Measurements from ENCODE around the gene MRFAP1L1.
A peak's percentile ranks its signal among the peaks of the same experiment; 100 is the strongest.
"Not testable (repeated sequence)": the region's sequence is repeated elsewhere in the genome, so short reads cannot be mapped to it uniquely, and the experiment has no call there.

MRFAP1L1 gene

DNA sequence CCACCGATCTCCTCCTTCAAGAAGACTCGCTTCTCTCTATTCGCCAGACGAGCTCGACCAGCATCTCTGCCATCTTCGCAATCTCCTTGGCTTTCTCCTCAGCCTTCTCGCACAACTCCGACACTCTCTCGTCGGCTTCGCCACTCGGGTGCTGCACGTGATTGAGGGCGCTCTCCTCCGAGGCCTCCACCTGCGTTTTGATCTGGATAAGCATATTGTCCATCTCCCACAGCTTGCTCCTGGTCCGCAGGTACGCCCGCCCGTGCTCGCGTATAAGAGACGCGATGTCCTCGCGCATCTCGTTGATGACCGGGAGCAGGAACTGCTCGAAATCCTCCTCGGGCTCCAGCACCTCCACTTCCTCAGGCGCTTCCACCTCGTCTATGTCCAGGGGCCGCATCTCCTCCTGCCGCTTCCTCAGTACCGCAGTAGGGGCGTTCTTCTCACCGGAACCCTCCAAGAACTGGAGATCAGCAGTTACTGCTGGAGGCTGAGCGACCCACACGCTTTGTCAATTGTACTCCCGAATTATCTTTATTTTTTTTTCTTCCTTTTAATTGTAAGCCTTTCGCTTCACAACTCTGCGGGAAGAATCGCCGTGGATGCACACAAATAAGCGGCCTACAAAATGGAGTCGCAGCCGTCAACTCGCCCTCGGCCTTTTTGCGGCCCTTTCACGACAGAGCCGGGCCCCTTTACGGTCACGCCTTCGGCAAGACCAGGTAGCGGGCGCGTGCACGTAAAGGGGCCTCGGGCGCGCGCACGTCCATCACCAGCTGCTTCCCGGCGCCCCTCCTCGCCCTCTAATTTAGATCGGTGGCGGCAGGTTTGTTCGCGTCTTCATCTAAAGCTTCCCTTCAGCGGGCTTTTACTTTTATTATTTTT is at the start of gene MRFAP1L1:
Gene MRFAP1L1 (minus strand): TSS at position 636 of the 885 bp plus-strand sequence. CDS start 236 bp downstream, at position 400.
- peak; percentile 95 for DNase-seq

DNA sequence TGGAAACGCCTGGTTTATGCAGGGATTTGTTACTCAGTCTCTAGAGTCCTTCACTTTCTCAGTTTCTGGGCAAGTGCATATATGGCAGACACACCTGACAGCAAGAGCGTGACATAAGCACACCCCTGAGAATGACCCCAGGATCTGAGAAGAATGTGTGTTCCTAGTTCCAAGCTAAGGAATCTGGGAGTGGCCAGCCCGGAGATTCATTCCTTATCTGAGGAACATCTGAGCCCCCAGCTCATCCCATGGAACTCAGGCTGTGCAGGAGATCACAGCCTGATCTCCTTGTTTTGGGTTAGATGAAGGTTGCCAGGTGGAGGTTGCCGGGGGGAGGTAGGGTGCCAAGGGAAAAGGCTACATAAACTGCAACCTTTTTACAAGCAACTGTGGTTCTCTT is 49.1 kb upstream of the MRFAP1L1 start:
- DNase-seq: no peak

DNA sequence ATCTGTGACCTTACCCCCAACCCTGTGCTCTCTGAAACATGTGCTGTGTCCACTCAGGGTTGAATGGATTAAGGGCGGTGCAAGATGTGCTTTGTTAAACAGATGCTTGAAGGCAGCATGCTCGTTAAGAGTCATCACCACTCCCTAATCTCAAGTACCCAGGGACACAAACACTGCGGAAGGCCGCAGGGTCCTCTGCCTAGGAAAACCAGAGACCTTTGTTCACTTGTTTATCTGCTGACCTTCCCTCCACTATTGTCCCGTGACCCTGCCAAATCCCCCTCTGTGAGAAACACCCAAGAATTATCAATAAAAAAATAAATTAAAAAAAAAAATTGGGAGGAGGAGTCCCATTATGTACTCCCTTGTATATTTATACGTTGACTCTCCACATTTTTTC is 46.7 kb upstream of the MRFAP1L1 start:
- DNase-seq: not testable (repeated sequence)

DNA sequence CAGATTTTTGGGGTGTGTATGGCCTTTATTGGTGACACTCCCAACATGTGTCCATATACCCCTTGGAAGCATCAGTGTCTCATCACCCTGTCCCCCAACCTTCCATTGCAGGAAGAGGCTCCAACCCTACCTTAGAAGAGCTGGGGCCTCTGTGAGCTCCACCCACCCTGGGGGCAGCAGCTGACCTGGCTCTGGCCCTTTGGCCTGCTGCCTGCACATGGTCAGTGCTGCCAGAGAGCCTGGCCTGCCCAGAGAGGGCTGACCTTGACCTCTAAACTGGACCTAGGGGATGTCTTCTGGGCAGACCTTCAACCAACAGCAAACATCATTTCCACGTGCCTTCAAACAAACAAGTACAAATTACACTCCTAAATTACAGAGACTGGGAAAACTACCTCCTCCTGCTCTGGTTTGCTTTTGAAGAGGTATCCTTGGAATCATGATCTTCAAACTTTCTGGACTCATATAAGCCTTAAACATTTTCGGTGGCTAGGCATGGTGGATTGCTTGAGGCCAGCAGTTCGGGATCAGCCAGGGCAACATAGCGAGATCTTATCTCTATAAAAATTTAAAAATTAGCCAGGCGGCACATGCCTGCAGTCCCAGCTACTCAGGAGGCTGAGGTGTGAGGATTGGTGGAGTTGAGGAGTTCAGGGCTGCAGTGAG is 45.6 kb upstream of the MRFAP1L1 start:
- no peak for DNase-seq

DNA sequence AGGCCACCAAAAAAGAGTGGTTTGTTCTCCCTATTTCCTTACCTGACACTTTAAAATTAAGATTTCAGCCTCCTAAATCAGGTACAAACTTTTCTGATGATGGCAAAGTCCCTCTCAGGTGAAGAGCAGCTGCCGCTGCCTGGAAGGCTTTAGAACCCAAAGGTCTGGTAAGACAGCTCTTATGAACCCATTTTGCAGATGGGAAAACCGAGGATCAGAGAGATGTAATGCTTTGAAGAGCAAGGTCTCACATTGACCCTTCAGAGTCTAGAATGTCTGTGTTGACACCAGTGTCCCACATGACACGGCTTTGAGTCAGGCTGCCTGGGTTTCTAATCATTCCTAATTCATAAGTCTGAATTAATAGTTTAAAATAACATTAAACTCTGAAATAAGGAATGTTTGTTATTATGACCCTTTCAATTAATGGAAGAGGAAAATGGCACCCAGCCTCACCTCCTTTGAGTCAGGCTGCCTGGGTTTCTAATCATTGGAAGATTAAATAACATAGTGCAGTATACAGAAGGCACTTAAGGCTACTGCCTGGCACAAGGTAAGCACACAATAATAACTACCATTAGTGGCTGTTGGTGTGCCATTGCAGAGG is 44.9 kb upstream of the MRFAP1L1 start:
- DNase-seq: no peak

DNA sequence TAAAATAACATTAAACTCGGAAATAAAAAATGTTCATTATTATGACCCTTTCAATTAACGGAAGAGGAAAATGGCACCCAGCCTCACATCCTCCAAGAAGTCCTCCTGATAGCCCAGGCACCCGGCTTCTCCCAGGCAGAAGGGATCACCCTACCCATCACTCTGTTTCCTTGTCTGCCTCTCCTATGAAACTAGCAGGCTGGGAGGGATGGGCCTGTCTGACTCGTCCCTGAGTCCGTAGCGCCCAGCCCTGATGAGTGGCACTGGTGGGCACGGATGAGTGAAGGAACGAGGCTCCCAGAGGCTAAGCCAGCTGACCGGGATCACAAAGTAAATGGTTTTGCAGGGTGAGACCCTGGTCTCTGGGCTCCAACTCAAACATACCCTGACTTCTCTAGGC is 44.2 kb upstream of the MRFAP1L1 start:
- DNase-seq: no peak

DNA sequence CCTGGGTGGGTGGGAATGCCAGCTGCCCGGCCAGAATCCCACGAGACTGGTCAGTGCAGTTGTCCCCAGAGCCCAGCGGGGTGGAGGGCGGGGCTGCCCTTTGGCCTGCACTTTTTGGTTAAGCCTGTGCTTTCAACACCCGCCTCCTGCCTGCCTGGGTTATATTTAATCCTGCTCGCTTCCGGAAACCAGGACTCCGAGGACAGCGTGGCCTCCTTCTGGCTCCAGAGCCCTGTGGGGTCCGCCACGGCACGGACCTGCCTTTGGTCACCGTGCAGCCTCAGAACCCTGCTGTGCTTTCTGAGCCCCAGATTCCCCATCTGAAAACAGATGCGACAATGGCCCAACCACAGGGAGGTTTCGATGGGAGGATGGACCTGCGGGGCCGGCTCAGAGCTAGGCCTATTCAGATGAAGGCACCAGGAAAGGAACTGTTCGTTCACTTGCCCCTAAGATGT is 43.5 kb upstream of the MRFAP1L1 start:
- DNase-seq: no peak

DNA sequence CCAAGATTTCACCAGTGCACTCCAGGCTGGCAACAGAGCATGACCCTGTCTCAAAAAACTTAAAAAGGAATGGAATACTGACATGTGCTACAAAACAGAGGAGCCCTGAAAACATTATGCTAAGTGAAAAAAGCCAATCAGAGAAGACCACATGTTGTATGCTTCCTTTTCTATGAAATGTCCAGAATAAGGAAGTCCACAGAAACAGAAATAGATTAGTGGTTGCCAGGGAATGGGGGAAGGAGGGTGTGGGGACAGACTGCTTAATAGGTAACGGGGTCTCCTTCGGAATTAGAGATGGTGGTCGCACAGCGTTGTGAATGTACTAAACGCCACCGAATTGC is 42.8 kb upstream of the MRFAP1L1 start:
- DNase-seq: no peak

DNA sequence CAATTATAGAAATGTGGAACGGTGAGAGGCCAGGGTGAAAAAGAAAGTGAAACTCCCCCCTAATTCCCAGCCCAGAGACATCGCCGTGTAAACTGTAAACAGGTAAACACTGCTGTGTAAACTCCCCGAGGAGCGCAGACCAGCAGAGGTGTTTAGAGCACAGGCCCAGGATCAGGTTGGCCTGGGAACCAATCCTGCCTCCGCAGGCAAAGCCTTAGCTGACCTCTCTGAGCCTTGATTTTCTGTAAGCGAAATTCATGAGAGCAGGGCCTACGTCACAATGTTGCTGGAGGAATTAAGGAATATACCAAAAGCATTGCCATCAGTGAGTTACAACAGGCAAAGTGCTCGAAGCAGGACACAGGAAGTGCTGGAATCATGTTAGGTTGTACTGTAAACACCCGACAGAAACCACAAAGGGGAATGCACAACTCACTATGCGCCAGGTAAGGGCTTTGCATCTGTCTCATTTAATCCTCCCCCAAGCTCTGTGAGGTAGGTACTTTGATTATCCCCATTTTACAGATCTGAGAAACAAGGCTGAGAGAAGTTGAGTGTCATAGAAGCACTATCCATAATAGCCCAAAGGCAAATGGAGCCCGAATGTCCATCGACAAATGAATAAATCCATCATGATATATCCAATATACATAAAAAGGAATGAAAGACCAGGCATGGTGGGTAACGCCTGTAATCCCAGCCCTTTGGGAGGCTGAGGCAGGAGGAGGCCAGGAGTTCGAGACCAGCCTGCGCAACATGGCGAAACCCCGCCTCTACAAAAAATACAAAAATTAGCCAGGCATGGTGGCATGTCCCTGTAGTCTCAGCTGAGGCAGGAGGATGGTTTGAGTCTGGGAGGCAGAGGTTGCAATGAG is 42.2 kb upstream of the MRFAP1L1 start:
- no peak for DNase-seq

DNA sequence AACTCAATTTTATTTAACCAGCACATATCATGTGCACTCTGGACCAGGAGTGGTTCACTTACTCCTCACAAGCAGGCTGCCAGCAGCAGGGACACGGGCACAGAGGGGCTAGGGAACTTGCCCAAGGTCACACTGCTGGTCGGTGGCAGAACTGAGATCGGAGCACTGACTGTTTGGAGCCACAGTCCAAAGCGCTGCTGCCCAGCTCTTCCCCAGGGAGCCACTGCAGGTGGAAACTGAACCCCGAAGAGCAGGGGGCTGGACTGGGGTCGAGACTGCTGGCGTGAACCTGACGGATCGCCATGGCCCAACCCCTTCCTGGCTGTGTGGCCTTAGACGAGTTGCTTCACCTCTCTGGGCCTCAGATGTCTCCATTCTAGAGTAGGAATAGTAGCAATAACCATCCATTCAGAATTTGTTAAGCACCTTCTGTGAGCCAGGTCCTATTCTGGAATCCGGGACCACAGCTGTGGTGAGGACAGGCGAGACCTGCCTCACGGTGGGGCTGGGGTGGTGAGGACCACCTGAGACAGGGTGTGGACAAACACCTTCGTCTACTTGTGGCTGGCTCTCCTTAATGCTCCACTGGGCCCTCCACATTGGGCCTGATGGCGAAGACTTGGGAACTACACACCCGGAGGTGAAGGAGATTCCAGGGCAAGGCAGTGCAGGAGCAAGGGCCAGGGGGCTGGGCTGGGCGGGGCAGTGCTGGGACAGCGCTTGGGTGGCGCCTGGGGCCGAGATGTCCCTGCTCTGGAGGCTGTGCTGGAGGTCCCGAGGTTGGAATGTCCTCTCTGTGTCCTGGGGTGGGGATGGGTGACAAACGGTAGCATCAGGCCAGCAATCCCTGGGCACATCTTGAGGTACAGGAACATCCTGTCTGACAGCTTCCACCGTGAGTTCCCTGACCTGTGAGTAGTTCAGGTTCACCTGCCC is 40.9 kb upstream of the MRFAP1L1 start:
- DNase-seq: no peak

DNA sequence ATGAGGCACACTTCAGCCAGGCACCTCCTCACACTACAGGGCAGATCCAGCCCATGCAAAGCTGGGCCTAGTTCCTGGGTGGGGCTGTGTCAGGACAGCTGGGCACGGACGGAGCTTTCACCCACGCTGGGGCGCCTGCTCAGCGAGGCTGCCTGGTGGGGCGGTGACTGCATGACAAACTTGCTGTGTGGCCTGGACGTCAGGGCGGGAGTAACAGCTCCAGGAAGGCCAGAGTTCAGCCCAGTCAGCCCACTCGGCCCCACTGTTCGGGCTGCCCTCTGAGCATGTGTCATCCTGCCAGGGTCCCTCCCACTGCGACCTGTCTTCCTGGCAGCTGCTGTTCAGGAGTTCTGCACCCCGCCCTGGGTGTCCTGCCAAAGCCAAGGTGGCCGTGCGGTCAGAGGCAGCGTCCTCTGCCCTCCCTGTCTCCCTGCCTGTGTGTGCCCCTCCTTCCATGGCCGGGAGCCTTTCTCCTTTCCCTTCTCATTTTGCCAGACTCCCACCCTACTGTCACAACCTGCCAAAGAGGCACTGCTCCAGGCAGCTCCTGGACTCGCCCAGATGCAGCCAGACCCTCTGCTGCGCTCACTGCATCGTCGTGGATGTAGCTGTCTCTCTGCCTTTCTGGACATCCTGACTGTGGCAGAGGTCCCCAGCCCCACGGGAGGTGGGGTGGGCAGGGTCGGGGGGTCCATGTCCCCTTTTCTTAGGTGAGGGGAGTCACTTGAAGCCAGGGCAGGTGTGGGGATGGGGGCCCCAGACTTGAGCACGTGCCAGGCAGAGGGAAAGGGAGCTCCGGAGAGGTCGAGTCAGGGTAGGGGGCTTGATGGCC is 39.9 kb upstream of the MRFAP1L1 start:
- no peak for DNase-seq

DNA sequence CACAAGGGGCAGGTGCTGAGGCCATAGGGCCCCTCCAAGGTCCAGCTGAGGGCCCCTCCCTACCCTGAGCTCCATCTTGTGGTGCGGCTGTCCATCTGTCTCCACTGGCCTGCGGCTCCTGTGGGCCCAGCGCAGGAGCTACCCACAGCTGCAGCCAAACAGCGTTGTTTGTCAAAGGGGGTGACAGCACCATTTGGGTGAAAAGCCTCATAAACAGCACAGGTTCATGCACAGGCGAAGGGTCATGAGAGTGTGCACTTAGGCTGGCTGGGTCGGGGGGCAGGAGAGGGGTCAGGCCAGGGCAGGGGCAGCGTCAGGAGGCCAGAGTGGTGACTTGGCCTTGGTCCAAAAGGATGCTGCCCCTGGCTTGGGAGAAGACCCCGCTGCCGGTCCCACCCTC is 38.6 kb upstream of the MRFAP1L1 start:
- DNase-seq: no peak

DNA sequence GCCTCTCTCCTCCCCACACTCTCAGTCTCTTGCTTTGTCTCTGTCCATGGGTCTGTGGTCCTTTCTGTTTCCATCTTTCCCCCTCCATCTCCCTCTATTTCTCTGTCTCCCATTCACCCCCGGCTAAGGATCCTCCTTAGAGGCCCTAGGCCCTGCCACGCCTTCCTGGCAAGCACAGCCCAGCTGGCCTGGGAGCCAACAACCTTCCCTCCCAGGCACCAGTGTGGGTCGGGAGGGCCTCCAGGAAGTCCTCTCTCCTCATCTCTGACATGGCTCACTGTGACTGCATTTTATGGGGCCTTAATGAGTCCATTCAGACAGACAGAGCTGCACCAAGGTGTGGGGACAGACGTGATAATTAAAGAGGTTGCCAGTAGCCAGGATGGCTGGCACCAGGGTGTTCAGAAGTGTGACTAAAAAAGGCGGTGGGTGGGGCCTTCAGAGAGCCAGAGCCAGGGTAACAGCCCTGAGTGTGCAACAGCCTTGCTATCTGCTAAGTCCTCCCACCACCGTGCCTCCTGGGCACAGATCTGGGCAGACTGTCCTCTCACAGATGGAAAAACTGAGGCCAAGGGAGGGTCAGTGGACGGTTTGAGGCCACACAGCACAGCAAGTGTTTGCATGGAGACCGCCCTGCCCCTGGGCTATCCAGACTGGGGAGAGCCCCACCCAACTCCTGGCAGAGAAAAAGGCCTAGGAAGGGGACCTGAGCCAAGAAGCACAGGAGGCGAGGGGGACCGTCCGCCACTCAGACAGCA is 37.8 kb upstream of the MRFAP1L1 start:
- DNase-seq: no peak

DNA sequence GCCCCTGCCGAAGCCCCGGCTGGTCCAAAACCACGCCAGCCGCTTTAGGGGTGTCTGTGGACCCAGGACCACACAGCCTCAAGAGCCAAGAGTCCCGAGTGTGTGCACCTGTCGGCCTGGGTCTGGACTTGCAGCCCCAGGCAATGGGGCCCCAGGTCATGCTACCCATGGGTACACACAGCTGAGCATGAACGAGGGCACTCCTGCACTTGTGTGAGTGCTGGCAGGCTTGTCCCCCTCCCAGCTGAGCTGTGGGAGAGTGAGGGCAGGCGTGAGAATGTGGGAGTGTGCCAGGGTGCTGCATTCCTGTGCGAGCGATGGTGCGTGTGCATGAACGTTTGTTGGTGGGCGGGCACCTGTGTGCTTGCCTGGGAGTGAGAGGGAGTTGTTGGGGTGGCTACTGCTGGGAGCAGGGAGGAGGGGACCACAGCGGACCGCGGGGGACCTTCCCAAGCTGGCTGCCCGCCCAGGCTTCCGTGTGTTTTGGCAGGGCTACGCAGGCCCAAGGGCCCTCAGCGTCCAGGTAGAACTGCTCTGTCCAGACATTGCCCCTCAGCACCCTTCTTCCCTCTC is 37.1 kb upstream of the MRFAP1L1 start:
- DNase-seq: no peak

DNA sequence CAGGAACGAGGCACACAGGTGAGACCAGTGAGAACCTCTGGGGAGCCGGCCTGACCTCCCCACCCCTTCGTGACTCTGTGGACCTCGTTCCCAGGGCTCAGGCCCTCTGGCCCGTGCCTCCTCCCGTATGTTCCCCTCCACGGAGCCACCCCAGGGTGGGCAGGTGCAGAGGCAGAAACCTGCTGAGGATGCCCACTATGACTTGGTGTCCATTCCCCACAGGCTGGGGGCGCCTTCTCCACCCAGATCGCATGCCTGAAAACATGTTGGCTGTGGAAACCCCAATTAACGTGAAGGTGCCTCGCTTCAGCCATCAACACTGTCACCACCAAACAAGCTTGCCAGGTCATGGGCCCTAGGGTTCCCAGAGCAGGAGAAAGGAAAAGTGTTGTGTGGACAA is 33.3 kb upstream of the MRFAP1L1 start:
- DNase-seq: no peak

DNA sequence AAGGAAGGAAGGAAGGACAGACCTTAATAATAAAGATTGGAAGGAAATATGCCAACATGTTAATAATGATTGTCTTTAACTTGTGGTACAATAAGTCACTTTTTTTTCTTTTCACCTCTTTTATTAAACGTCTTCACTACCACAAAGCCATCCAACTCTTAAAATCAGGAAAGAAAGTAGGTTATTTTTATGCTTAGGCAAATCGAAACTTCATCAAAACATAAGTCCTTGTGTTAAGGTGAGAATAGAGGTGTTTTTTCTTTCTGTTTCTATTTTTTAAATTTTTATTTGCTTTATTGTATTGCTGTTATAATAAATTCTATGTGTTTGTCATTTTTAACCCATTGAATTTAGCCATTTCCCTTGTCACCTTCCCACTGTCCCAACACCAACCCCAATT is 32.8 kb upstream of the MRFAP1L1 start:
- no peak for DNase-seq

DNA sequence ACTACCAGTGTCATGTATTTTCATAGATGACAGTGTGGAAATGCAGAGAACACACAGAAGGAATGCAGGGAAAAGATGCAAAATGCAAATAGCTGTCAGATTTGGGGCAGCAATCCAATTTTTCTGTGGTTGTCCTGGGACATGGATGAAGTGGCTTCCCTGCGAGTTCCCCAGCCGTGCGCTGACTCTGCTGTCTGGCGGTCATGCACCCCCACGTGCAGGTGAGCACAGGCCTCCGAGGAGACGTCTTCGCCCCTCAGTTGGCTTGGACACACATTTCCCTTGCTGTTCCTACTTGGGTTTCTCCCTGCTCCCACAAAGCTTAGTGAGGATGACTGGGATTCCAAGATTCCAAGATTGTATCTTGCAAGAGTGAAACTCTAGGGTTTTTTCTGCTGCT is 30.7 kb upstream of the MRFAP1L1 start:
- no peak for DNase-seq

DNA sequence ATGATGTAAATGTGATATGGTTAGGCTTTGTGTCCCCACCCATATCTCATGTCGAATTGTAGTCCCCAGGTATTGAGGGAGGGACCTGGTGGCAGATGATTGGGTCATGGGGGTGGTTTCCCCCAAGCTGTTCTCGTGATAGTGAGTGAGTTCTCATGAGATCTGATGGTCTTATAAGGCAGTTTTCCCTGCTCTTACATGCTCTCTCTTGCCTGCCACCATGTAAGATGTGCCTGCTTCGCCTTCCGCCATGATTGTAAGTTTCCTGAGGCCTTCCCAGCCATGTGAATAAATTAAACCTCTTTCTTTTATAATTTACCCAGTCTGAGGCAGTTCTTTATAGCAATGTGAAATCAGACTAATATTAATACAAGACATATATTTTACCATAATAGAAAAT is 30.3 kb upstream of the MRFAP1L1 start:
- DNase-seq: no peak

DNA sequence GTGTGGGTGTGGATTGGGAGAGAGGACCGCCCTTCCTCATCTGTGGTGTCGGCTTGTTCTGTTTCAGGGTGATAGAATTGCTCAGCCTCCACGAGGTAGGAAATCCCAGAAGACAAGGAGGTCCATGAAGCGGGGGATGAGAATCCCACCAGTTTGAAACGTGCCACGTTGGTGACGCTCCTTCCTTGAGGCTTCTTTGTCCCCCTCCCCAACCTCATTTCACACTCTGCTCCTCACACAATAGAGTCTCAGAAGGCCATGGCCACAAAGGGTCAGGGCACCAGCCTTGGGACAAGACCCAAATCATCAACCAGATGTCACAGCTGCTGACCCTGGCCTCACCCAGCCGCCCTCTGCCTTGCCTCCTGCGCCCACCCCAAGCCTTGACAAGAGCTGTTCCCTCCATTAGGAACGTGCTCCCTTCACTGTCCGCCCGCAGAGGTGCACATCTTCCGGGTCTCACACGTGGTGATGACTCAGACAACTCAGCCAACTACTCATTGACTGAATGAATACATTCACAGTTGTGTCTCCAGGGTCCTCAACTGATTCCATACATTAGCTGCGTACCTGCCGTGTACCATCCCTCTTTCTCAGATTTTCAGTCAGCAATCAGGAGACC is 24.6 kb upstream of the MRFAP1L1 start:
- no peak for DNase-seq
